Fibroblast of skin of scalp (primary cell): Measurements from ENCODE around the gene SNX27. TPM values are rescaled to one million over a fixed set of nuclear protein-coding genes. Genes with fewer than 3 reads are reported as not detected.
"Not testable (repeated sequence)": the region's sequence is repeated elsewhere in the genome, so short reads cannot be mapped to it uniquely, and the experiment has no call there.

Experiments used
- DNase-seq: peaks from one replicate; pipeline ENCODE4 v3.0.0-alpha.2; 2013
- polyA plus RNA-seq, 2 experiments: library from polyadenylated mRNA; unstranded; fragments of 120-200 nt; gene quantifications; one replicate each; pipeline ENCODE4 v1.2.1, GENCODE V29; 2013; ENCODE audit not compliant: insufficient read length in 2 of 2

The SNX27 gene
- polyA plus RNA-seq (2013, experiment 1 of 2; ENCODE audit: insufficient read length) = 13.0 TPM
- 13.1 TPM for polyA plus RNA-seq (2013, experiment 2 of 2; ENCODE audit: insufficient read length)

GRCh38 chr1:151611832-151612500 is at the start of gene SNX27:
SNX27 (plus strand) TSS chr1:151612050; CDS start chr1:151612202, 152 bp downstream.
- DNase-seq = peak; percentile 94

DNA sequence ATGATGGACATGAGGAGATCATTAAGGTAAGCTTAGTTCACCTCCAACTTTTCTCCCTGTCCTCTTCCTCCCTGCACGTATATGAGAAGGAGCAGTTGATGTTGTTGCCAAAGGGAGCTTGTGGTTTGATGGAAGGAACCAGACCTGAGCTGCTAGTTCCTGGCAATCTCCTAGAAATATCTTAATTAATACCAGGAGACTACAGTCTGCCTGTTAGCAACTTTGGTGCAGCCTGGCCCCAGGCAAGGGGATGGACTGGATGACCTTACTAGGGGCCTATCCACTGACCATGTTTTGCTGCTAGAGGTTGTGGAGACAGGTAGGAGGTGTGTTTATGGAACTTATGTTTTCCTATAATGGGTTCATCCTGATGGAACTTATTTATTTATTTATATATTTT is 49.2 kb upstream of the SNX27 start:
- no peak for DNase-seq

GRCh38 chr1:151563376-151563775 is 48.5 kb upstream of the SNX27 start:
- no peak for DNase-seq

- DNase-seq = no peak
Measured at GRCh38 chr1:151565502-151566189, 46.2 kb upstream of the SNX27 start.

DNA sequence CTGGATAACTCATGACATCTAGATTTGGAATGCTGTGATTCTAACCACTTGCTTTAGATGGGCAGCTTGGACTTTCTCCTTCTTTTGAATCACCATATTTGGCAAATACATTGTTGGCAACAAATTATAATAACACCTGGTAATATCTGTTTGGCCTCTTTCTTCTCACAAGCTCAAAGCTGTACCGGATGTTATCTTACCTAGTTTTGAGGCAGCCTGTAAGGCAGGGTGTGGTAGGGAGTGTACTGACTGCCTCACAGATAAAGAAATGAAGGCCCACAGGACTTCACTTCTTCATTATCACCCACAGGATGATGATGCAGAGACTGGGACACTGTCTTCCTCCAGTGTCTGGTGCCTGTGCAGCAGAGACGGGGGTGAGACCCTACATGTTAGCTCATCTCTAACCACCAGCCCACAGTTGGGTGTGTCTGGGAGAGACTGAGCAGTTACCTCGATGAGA is 43.2 kb upstream of the SNX27 start:
- DNase-seq = no peak

DNA sequence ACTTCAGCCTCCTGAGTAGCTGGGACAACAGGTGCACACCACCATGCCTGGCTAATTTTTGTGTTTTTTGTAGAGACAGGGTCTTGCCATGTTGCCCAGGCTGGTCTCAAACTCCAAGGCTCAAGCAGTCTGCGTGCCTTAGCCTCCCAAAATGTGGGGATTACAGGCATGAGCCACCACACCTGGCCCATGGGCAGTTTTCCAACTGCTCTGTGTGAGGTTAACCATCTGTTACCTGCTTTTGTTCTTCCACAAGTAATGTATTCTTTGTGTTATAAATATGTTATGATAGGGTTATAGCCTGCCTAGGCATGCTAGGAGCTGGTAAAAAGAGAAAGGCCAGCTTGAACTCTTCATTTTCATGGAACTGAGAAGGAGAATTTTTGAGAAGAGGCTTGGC is 41.0 kb upstream of the SNX27 start:
- DNase-seq = no peak

GRCh38 chr1:151574575-151575529 is 37.0 kb upstream of the SNX27 start:
- peak; percentile 75 for DNase-seq

DNA sequence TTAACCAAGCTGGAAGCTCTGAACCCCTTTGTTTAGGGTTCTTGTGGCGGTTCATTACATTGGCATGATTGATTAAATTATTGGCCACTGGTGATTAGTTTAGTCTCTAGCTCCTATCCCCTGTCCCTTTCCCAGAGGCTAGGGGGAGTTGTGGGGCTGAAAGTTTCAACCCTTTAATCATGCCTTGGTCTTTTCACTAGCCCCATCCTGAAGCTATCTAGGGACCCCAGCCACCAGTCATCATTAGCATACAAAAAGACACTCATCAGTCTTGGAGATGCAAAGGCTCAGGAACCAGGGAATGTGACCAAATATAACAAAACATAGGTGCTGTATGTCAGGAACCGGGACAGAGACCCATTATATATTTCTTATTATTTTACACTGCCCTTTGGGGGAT is 34.7 kb upstream of the SNX27 start:
- no peak for DNase-seq

- no peak for DNase-seq
Measured at GRCh38 chr1:151578941-151579340, 32.9 kb upstream of the SNX27 start.

DNA sequence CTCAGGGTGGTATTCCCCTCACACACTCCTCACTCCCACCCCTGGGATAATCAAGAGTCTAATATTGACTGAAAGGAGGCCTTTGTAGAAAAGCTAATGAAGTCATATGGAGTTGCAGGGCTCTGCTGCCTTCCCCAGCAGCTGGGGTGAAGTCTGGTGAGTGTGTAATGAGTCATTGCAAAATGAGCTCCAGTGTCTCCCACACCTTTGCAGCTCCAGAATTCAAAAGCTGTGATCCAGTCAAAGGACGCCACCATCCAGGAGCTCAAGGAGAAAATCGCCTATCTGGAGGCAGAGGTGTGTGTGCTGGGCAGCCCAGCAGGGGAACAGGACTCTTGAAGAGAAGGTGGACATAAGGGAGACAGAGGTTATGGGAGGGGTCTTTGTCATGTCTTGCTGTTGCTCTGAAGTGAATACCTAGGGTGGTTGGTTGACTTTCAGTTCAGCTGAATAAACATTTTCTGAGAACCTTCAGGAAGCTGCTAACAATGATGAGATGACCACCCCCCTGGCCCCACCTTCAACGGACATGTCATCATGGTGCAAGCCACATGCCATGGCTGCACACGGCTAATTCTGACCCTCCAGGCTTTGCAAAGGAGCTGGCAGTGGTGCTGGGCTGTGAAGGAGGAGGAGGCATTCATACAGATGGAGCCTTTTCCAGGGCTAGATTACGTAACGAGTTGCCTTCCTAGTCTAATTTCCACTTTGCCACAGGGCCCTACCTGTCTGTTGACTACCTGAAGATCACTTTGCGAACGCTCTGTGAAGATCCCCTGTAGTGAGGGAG is 32.2 kb upstream of the SNX27 start:
- DNase-seq = no peak

GRCh38 chr1:151581451-151581850 is 30.4 kb upstream of the SNX27 start:
- DNase-seq = no peak

DNA sequence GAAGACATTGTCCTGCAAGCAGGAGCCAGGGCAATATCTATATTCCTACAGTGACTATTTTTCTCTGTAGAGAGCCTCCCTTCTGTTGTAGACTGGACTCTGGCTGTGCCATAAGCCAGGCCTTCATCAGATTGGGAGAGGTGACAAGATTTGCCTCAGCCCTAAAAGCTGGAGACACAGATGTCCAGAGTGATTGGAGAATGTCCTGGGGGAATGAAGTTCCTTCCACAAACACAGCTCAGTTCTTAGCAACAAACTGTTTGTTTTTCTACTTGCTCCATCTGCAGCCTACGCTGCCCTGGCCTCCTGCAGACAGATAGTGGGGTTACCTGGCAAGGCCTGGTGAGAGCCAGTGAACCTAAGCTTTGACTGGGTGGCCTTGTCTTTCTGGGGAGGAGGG is 29.9 kb upstream of the SNX27 start:
- no peak for DNase-seq

DNA sequence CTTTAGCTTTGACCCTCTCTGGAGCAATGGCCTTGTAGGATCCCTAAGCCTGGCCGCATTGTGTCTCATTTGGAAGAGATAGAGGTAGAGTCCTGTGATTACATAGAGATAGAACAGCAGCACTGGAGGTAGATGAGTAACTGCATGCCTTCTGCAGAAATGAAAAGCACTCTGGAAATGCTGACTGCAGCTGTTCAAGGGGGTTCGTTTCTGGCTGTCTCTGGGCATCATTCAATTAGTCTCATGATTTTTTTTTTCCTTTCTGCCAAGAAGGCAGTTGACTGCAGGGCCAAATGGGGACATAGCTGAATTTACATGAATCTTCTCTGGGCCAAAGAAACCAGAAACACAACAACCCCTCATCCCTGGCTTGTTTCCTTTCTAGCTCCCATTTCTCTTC is 28.1 kb upstream of the SNX27 start:
- no peak for DNase-seq

- DNase-seq = no peak
Measured at GRCh38 chr1:151584278-151584677, 27.6 kb upstream of the SNX27 start.

DNA sequence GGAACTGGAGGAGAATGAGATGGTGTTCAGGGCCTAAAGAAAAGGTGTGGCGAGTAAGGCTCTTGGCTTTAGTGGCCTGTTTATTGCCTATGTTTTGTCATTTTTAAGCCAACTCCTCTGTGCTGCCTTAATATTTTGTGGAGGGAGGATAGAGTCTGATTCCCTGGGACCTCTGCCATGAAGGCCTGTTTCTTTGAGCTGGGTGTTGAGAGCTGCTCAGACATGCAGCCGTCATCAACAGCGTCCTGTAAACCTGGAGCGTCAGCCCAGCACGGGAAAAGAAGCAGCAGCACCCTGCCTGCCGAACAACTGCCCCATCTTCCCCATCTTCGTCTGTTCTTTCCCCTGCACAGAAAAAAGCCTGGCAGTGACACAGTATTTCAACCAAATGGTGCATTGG is 27.1 kb upstream of the SNX27 start:
- no peak for DNase-seq

GRCh38 chr1:151585622-151586021 is 26.2 kb upstream of the SNX27 start:
- peak; percentile 6 for DNase-seq

DNA sequence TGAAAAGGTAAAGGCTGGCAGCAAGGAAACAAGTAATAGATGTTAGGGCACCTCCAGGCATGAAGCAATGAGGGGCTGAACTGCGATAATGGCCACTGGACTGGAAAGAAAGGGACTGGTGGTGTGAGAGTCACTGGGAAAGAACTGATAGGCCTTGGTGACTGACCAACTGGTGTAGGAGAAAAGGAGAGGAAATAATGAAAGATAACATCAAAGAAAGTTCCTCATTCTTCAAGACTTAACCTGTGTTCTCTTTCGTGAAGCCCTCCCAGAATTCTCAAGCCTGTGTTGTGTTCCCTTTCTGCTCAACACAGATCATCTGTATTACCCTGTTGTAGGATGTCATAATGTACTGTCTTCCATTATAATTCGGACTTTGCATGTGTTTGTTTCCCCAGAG is 20.9 kb upstream of the SNX27 start:
- DNase-seq = no peak

GRCh38 chr1:151593730-151594129 is 18.1 kb upstream of the SNX27 start:
- no peak for DNase-seq

- peak; percentile 32 for DNase-seq
Measured at GRCh38 chr1:151594143-151594625, 17.7 kb upstream of the SNX27 start.

GRCh38 chr1:151596166-151596953 is 15.5 kb upstream of the SNX27 start:
- DNase-seq = peak; percentile 31

- DNase-seq = not testable (repeated sequence)
Measured at GRCh38 chr1:151602550-151602949, 9.3 kb upstream of the SNX27 start.
